Effector memory CD4-positive, alpha-beta T cell (primary cell): ENCODE results near the gene GMCL1.

Source experiments
- DNase-seq, 3 donors: peaks; one replicate each; pipeline ENCODE4 v3.0.0-alpha.2; 2020
- H3K27ac ChIP-seq: 2 replicates; pipeline ENCODE4 v1.7.0; 2013; ENCODE audit warnings: mild to moderate bottlenecking, low read length, moderate library complexity; ENCODE audit not compliant: insufficient read depth, poor library complexity, severe bottlenecking
- H3K27me3 ChIP-seq: replicated peaks from 2 replicates; pipeline ENCODE4 v1.7.0; 2013; ENCODE audit warnings: mild to moderate bottlenecking, low read length; ENCODE audit not compliant: insufficient read depth, control insufficient read depth, poor library complexity, severe bottlenecking
- H3K36me3 ChIP-seq: 2 replicates; pipeline ENCODE4 v1.7.0; 2013; ENCODE audit warnings: mild to moderate bottlenecking, low read length, moderate library complexity; ENCODE audit not compliant: control insufficient read depth, insufficient read depth
- H3K4me1 ChIP-seq: 2 replicates; pipeline ENCODE4 v1.7.0; 2013; ENCODE audit warnings: low read length, mild to moderate bottlenecking; ENCODE audit not compliant: control insufficient read depth, insufficient read depth, poor library complexity, severe bottlenecking
- H3K4me3 ChIP-seq: 2 replicates; pipeline ENCODE4 v1.7.0; 2013; ENCODE audit warnings: low read length, low read depth, mild to moderate bottlenecking; ENCODE audit not compliant: insufficient read depth, poor library complexity, severe bottlenecking
- H3K9me3 ChIP-seq: 2 replicates; pipeline ENCODE4 v1.7.0; 2013; ENCODE audit warnings: mild to moderate bottlenecking, low read length, moderate library complexity; ENCODE audit not compliant: control insufficient read depth

The GMCL1 gene

DNA sequence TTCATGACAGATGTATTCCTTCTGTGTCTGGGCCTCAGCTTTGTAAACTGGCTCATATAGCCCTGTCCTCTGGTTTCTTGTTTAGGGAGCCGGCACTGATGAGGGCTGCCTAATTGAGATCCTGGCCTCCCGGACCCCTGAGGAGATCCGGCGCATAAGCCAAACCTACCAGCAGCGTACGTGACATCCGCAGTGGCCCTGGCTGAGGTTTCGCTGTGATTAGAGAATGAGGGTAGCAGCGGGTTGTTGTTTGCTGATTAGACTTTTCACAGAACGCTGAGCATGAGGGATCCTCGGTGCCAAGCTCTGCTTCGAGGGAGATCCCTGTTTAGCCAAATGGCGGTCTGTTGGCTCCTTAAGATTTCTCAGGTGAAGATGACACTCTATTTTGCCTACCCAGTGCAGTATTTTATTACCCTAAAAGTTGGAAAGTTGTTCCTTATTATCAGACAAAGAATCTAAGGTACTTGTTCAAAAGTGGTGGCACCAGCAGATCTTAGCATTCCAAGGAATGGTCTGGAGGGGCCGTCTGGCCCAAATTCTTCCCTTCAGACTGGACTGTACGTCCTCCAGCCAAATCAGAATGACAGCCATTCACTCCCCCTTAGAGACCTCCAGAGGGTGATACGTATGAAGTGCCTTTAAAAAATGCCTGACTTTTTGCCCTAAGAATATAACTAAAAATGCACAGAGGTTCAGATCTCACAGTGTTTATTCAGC is 21.5 kb upstream of the GMCL1 start:
- no peak for DNase-seq
- Histone ChIP-seq H3K27ac (no peak overlapping the region), H3K27me3 (no peaks in the 10 kb centered on the region), H3K36me3 (no peaks in the 10 kb centered on the region), H3K4me3 (no peak overlapping the region), H3K4me1 (no peaks in the 10 kb centered on the region), H3K9me3 (no peaks in the 10 kb centered on the region)

DNA sequence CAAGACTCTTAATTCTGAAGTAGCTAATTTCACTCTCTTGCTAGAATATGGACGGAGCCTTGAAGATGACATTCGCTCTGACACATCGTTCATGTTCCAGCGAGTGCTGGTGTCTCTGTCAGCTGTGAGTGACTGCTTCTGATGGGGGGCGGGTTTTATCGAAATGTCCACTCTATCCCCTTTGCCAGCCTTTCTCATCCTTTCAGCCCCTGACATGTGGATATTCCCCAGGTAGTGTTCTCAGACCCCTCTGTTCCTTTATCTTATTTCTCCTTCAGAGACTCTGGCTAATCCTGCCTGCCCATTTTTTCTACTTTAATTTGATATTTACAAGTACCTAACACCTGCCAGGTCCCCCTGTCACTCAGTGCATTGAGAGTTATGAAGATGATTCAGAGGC is 18.9 kb upstream of the GMCL1 start:
- H3K27me3 ChIP-seq: no peaks in the 10 kb centered on the region
- no peak overlapping the region for H3K4me3 ChIP-seq
- H3K4me1 ChIP-seq: no peaks in the 10 kb centered on the region
- no peak for DNase-seq
- no peaks in the 10 kb centered on the region for H3K36me3 ChIP-seq
- H3K9me3 ChIP-seq: no peaks in the 10 kb centered on the region
- no peak overlapping the region for H3K27ac ChIP-seq

GRCh38 chr2:69811018-69811417 is 18.4 kb upstream of the GMCL1 start:
- Histone ChIP-seq H3K4me1 (no peaks in the 10 kb centered on the region), H3K9me3 (no peaks in the 10 kb centered on the region), H3K27me3 (no peaks in the 10 kb centered on the region), H3K4me3 (no peak overlapping the region), H3K27ac (no peak overlapping the region), H3K36me3 (no peaks in the 10 kb centered on the region)
- no peak for DNase-seq

- Histone ChIP-seq H3K9me3 (no peaks in the 10 kb centered on the region), H3K4me1 (no peaks in the 10 kb centered on the region), H3K27me3 (no peaks in the 10 kb centered on the region), H3K36me3 (no peaks in the 10 kb centered on the region), H3K4me3 (no peak overlapping the region), H3K27ac (no peak overlapping the region)
- DNase-seq: no peak
Observed at GRCh38 chr2:69811591-69811990, 17.9 kb upstream of the GMCL1 start.

GRCh38 chr2:69815717-69816116 is 13.7 kb upstream of the GMCL1 start:
- Histone ChIP-seq H3K4me1 (no peaks in the 10 kb centered on the region), H3K36me3 (no peaks in the 10 kb centered on the region), H3K4me3 (no peak overlapping the region), H3K27me3 (no peaks in the 10 kb centered on the region), H3K27ac (no peak overlapping the region), H3K9me3 (no peaks in the 10 kb centered on the region)
- DNase-seq: no peak

- Histone ChIP-seq H3K9me3 (no peaks in the 10 kb centered on the region), H3K4me1 (no peaks in the 10 kb centered on the region), H3K27ac (no peak overlapping the region), H3K4me3 (no peak overlapping the region), H3K27me3 (no peaks in the 10 kb centered on the region), H3K36me3 (no peaks in the 10 kb centered on the region)
- DNase-seq: peak; percentile 50 to 70 (median 55)
Observed at GRCh38 chr2:69816923-69817542, 12.4 kb upstream of the GMCL1 start.

DNA sequence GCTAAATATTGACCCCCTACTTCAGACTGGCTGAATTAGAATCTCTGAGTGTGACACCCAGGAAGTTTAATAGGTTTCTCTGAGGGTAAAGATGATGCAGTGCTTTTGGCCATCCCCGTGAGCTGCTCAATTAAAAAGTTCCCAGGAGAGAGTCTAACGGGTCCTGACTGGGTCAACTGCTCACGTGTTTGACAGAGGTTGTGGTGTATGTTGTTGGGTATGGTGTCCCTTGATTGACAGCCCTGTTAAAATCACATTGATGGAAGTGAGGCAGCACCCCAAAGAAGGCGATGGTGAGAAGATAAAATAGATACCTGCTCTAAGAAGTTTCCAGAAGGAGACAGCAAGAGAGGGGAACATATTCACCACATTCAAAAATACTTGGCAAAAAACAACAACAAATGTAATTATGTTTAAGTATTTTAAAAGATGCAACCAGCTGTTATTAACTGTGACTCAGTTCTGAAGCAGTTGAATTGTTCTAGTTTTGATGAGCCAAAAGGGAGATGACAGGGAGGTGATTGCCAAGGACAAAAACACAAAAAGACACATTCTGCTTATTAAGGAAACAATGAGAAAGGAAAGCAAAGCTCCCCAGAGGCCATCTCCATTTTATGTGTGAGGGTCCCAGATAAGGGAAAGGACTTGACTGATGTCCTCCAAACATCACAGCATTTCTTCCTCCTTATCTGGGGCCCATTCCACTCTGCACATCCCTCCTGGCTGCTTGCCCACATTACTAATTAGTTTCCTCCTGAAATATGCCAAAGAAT is 11.5 kb upstream of the GMCL1 start:
- Histone ChIP-seq H3K4me1 (no peaks in the 10 kb centered on the region), H3K27me3 (no peaks in the 10 kb centered on the region), H3K4me3 (no peak overlapping the region), H3K27ac (no peak overlapping the region), H3K36me3 (no peaks in the 10 kb centered on the region), H3K9me3 (no peaks in the 10 kb centered on the region)
- no peak for DNase-seq

DNA sequence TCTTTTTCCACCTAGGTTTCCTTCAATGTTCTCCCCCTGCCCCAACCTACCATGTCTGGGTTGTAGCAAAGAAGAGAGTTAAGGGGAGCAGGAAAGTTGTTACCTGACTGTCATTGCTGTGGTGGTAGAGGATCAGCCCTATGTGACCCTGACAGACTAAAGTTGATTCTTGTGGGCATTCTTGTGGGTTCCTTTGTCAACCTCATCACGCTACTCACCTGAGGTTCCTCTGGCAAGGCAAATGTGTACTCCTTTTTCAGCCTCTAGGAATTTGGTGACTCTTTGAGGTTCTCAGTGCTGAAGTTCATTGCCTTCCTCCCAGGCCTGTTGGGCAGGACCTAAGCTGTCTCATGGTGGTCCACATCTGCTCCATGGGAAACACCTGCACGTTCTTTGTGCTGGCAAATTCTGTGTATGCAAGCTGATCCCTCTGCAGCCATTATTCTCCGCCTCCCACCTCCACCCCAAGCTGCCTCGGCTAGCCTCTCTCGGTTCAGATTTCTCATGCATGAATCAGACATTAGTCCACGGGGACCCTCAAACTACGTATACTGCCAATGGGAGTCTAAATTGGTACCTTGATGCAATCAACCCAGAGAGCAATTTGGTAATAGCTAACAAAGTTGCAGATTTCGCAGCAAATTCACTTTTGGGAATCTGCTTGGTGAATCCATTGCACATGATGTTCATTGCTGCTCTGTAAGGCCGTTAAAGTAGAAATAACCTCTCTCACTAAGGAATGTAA is 1.5 kb upstream of the GMCL1 start:
- H3K27me3 ChIP-seq: no peaks in the 10 kb centered on the region
- H3K4me1 ChIP-seq: peaks cover 16% of the 10 kb centered on the region
- no peak overlapping the region for H3K27ac ChIP-seq
- H3K9me3 ChIP-seq: no peaks in the 10 kb centered on the region
- H3K4me3 ChIP-seq: no peak overlapping the region
- DNase-seq: no peak
- no peaks in the 10 kb centered on the region for H3K36me3 ChIP-seq

DNA sequence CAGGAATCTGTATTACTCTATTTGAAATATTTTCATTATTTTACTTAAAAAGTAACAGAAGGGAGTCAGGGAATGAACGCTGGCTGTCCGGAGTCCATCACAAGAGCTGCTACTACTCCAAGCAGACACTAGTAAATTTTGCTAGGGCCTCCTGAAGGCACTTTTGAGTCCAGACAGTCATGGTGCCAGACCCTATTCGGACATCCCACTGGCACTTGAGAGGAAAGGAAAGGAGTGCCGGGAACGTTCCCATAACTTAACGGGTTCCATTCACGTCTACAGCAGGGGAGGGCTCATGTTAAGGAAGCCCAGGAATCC is 563 bp upstream of the GMCL1 start:
- H3K27me3 ChIP-seq: no peaks in the 10 kb centered on the region
- H3K9me3 ChIP-seq: no peaks in the 10 kb centered on the region
- H3K4me1 ChIP-seq: peaks cover 16% of the 10 kb centered on the region
- no peak for DNase-seq
- peak overlapping the region; percentile 87 for H3K4me3 ChIP-seq
- H3K36me3 ChIP-seq: no peaks in the 10 kb centered on the region
- peak overlapping the region; percentile 90 for H3K27ac ChIP-seq
